Measurements from ENCODE around the gene GLT6D1.

GLT6D1 gene

DNA sequence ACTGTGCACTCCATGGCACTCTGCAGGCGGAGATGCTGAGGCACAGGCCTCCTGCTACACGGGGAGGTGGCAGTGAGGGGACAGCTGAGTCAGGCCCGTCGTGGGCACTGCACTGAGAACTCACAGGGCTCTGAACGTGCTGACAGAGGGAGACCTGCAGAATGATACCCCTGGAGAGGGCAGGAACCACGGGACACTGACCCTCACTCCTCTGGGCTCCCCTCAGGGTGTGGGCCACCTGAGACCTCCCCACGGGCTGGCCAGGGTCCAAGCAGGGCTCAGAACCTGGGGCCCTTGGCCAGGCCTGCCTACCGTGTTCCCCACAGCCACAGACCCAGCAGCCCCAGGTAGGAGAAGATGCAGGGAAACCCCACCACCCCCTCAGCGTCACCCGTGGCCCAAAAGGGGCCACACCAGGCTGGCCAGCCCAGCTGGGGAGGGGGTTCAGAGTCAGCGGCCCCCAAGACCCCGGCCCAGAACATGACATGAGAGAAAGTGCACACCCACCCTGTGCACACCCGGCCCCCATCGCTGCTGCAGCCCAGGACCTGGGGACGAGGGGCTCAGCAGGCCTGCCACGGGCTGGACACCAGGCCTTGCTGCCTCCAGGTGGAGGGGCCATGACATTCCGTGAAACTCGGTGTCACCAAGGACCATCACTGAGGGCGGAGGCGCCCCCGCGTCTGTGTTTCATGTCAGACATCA lies 30.9 kb downstream of the GLT6D1 start:
- DNase-seq (ENCODE audit: low spot score) = no peak

GRCh38 chr9:135607401-135608293 lies 31.7 kb downstream of the GLT6D1 start:
- DNase-seq (ENCODE audit: low spot score) = no peak

DNA sequence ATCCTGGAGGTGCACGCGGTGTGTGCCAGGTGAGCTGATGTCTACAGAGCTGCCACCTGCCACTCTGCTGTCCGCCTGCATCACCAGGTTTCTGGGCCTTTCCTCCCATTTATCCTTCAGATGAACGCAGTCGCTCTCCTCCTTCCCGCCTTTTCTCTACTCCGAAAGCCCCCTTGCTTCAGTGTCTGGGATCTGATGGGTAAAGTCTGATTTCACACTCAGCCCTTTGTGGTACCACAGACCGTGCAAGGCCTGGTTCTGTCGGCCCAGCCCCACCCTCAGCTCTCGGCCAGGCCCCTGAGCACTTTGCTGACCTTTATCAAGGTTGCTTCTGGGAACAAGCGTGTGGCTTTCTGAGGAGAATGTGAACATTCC lies 32.5 kb downstream of the GLT6D1 start:
- DNase-seq (ENCODE audit: low spot score) = no peak

DNA sequence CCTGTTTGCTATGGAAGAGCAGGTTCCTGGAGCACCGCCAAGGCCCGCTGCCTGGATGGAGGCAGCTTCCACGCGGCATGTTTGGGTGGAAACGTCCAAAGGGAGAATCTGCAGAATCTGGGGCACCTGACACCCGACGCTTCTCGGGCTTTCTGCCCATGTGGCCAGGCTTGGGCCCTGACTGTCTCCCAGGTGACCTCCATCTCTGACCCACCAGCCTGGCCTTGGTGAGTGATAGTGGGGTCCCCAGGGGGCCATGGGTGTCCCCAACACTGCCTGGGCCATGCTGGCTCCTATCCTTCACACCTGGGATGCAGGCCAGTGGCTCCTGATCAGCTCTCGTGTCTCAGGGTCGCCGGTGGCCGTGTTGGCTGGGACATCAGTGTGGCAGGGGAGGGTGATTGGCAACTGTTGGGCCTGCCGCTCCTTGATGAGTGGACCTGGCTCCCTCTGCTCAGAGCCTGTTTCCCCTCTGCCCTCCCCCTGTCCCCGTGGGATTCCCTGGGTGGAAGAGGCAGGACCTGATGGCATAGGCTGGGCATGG lies 34.0 kb downstream of the GLT6D1 start:
- DNase-seq (ENCODE audit: low spot score) = no peak

DNA sequence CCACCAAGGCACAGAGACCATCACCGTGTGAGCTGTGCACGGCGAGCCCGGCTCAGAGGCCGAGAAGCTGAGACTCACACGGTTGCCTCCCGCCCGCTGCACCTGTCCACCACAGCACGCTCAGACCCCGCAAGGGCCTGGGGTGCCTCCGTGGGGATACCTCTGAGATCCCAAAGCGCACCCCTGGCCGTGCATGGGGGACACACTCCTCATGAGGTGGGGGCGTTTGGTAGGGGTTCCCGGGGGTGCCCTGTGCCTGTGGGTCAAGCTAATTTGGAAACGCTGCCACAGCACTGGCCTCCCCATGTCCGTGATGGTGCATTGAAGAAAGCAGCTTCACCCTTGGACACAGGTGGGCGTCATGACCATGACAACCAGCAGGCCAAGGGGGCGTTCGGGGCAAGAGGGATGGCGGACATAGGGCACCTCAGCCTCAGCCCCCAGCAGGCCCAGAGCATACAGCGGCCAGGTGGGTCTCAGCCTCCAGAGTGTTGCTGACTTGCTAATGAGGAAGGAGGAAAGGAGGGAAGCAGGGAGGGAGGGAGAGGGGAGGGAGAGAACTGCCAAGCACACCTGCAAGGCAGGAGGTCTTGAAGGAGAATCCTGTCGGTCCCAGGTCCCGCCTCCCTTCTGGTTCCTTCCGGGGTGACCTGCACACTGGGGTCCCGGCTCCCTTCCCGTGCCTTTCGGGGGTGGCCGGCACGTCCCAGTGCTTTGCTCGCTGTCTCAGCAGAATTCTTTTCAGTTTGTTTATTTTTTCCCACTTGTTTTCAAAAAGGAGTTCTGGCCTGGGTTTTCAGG lies 34.7 kb downstream of the GLT6D1 start:
- no peak for DNase-seq (ENCODE audit: low spot score)

DNA sequence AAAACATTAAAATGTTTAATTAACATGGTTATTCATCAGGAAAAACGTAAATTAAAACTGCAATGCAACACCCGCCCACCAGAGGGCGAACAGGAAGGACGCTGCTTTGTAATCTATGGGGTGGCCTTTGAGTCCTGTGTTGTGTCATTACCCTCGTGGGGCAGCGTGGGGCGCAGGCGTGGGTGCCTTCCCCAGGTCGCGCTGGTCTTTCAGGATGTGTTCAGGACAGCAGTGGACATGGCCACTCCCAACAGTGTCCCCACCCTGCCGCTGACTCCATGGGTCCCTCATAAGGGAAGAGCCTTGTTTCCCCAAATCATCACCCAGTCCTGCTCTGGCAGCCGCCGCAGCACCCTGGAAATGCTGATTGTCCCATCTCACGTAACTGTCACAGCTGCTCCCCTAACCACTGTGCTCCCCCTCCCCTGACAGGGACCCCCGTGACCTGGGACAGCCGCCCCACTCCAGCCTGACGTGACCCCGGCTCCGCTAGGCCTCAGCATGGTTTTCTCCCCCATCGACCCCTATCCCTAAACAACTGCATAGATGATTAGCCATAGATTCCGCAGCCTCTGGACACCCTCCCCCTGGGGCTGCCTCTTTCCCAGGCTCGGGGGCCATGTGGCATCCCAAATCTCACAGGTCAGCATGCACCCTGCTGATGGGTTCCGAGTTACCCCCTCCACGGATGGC lies 36.4 kb downstream of the GLT6D1 start:
- peak; percentile 30 for DNase-seq (ENCODE audit: low spot score)

DNA sequence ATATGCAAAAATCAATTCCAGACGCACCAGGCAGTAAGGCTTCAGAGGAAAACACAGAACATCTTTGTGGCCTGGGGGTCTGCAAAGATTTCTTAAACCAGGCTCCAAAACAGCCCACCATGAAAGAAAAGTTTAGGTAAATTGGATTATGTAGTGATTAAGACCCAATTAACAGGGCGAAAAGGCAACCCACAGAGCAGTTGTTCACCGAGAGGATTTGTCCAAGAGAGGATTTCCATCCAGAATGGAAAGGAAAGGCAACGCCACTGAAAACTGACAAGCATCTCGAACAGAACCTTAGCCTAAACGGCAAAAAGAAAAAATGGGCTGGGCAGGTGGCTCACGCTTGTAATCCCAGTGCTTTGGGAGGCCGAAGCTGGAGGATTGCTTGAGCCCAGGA lies 37.4 kb downstream of the GLT6D1 start:
- no peak for DNase-seq (ENCODE audit: low spot score)

- no peak for DNase-seq (ENCODE audit: low spot score)
These were observed 39.0 kb downstream of the GLT6D1 start for GRCh38 chr9:135600296-135600817.

DNA sequence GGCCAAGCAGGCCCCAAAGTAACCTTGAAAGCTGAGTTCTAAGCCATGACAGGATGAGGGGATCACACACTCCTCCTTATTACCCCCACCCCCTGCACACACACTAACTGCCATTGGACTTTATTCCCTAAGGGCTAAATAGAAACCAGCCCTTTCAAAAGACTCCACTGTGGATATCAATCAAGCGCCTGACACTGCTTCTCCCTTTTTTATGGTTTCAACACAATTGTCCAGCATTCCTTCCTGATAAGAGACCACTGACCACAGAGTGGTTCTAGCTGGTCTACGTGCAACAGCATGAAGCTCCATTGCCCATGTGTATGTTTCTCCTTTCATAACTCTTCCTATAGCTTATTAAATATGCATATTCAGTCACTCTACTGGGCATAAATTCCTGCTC lies 43.1 kb downstream of the GLT6D1 start:
- DNase-seq (ENCODE audit: low spot score) = no peak

- no peak for DNase-seq (ENCODE audit: low spot score)
These were observed 46.7 kb downstream of the GLT6D1 start for GRCh38 chr9:135592625-135593024.

- DNase-seq (ENCODE audit: low spot score) = no peak
These were observed 47.1 kb downstream of the GLT6D1 start for GRCh38 chr9:135592331-135592590.

DNA sequence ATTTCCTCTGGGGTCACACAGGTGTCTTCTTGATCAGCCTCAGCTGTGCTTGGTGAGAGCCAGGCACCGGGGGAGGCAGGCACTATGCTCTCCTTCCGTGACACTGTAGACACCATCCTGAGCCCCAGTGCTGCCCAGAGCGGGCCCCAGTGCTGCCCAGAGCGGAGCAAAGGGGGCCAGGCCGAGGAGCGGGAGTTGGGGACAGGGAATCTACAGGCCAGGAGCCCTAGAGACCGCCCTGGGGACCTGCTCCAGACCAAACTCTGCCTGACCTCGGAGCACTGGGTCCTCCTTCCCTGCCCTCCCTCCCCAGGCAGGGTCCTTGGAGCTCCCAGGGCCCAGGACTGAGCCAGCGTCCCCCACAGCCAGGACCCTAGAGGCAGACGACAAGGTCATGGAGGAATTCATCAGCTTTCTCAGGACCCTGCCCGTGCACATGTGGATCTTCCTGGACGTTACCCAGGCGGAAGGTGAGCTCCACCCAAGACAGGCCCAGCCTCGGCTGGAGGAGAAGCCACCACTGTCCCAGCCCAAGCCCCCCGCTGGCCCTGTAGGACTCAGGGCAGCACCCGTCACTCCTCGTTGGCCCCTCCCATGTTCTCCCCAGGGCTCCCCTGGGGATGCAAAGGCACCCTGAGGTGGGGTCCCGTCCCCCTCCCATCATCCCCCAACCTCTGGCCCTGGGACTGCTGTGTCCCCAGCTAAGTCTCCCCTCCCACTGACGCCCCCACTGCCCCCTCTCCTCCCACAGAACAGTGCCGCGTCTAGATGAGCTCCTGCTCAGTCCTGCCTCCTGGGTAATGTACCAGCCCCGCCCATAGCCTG lies 47.6 kb downstream of the GLT6D1 start:
- DNase-seq (ENCODE audit: low spot score) = no peak

DNA sequence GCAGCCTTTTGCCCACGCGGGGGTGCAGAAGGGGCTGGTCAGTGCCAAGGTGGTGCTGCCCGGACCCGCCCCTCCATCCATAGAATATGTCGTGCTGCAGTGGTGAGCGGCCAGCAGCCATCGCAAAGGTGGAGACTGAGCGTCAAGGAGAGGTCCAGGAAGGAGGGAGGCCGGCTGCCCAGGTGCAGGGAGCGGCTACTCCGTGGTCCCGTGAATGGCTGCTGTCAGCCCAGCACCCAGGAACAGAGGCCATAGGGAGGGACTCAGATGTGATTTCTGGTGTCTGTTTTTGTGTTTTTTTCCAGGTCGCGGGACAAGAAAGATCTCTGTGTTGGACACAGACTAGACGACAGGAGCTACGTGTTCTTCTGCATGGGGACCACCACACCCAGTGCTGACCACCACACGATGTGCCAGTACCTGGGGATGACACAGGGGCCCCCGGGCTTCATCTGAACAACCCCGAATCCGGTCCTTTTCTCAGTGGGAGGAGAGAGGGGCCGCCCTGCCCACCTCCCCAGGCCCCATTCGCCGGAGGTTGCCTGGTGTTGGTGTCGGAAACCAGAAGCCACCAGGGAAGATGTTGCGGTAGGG lies 48.8 kb downstream of the GLT6D1 start:
- DNase-seq (ENCODE audit: low spot score) = no peak

GRCh38 chr9:135589596-135590485 lies 49.5 kb downstream of the GLT6D1 start:
- DNase-seq (ENCODE audit: low spot score) = no peak

GRCh38 chr9:135588886-135589595 lies 50.3 kb downstream of the GLT6D1 start:
- DNase-seq (ENCODE audit: low spot score) = no peak

- DNase-seq (ENCODE audit: low spot score) = no peak
These were observed 51.0 kb downstream of the GLT6D1 start for GRCh38 chr9:135588371-135588770.

GRCh38 chr9:135587658-135588057 lies 51.7 kb downstream of the GLT6D1 start:
- no peak for DNase-seq (ENCODE audit: low spot score)

GRCh38 chr9:135586601-135587109 lies 52.7 kb downstream of the GLT6D1 start:
- no peak for DNase-seq (ENCODE audit: low spot score)

GRCh38 chr9:135584934-135585333 lies 54.4 kb downstream of the GLT6D1 start:
- DNase-seq (ENCODE audit: low spot score) = no peak
